Measurements from ENCODE around the gene RGS10.

Gene RGS10

DNA sequence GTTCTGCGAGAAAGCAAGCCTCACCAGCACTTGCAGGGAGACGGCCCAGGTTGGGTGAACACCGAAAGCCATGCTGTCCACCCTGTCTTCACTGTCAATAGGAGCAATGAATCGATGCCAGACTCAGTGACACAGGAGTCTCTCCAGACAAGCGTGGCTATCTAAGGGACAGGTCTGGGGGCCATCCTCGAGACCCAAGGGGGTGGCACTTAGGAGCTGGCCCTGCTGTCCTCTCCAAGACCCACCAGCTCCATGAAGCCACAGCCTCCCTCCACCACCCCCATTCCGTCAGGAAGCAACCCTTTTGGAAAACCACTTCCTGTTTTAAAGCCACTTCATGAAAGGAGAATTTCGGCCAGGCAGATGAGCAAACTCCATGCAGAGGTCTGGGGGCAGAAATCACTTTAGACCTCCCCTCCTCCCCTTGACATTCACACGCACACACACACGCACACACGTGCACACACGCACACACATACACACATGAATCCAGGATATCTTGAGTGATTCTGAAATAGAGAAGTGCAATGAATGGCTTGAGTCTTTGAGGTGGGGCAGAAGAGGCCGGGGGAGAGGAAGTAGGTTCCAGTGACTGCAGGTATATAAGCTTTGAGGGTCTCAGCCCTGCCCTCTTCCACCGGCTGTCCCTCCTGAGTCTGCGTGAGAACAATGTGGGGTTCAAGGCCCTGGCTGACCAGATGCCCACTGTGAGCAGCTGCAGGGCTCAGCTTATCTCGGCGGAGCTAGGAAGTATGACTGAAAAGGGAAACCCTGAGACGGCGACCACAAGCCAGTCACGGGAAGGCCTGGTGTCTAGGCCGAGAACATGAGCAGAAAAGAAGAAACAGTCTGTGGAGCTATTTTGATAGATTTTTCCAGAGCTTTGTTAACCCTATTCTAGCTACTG lies 25.0 kb downstream of the RGS10 start:
- peak; percentile 39 to 42 for DNase-seq

DNA sequence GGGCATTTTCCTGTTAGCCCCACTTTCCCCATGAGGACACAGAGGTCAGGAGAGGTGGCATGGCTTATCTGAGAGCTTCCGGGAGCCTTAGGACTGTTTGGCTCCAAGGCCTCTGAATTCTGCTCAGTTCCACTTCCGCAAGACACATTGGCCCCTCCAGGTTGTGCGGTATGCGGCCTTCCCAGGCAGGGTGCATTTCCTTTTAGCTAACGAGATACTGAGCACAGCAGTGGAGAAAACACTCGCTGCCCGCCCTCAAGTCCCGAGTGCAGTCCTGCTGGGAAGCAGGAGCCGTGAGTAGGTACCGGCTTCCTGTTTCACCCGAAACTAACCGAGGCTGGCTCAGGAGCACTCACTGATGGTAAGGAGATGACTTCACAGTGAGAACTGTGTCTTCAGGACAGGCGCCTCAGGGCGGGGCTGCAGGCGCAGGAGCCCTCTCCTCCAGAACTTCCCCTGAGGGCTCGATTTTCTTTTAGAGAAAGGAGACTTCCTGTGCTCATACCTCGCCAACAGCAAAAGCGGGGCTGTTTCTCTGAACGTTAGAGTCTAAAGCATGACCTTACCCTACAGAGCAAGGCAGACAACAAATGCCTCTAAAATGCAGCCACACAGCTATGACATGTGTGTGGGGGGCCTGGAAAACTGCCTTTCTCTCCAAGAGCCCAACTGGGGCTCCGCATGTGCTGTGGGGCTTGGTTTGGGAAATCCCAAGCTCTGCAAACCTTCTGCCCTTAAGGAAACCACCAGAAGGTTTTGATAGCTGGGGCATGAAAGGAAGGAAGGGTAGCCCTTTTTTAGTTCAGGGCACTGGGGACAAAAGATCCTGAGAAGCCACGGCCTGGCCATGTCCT lies 25.9 kb downstream of the RGS10 start:
- peak; percentile 46 to 63 for DNase-seq

- no peak for DNase-seq
Measured at GRCh38 chr10:119515511-119516045, 26.9 kb downstream of the RGS10 start.

DNA sequence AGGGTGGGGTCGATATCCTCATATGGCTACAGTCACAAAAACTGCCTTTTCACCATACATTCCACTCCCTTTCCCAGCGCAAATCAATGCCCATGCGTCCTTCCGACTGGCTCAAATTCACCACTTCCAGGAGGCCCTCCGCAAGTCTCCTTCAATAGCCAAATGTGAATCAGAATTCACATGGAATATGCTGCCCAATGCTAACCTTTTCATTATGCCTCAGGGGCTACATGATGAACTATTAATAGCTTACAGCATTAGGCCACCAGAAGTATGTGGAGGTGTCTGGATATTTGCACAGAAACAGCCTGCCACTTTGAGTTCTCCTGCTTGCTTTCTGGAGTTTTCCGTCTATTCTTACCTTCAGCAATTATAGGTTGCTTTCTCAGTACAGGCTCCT lies 27.7 kb downstream of the RGS10 start:
- DNase-seq: no peak

GRCh38 chr10:119511828-119512515 lies 30.5 kb downstream of the RGS10 start:
- DNase-seq: no peak

DNA sequence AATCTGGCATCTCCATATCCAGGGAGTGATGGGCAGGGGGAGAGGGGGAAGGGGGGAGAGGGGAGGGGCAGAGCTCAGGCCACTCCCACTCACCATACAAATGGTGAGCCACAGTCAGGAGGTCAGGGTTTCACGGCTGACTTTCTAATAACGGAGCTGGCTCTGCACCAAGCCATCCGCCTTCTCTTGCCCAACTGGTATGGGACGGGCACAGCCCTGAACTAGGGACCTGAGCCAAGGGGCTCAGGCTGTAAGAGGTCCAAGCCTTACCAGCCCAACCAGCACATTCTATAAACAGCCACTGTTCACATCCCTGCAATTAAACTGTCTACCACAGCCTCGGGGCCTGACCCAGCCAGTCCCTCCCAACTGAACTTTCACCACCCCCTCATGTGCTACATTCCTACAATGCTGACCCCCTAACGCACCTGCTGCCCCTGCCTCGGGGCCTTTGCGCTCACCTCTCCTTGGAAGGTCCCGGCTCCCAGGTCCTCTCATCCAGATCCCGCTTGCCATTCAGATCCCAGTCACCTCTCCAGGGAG lies 32.5 kb downstream of the RGS10 start:
- no peak for DNase-seq

DNA sequence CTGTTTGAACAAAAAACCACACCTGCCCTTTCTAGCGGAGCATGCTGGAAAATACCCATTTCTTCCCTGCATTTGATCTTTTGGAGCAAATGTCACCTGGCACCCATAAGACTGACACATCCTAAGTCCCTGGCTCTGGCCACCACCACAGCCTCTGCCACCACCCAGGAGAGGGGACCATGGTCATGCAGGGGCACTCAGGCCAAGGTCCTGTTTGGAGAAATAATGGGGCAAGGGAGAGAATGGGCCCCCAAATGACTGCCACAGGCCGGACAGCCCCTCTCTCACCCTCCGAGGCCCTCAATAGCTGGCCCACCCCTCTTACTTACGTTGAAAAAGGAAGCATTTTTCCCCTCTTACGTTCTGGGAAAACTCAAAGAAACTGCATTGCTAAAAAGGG lies 35.4 kb downstream of the RGS10 start:
- DNase-seq: no peak

DNA sequence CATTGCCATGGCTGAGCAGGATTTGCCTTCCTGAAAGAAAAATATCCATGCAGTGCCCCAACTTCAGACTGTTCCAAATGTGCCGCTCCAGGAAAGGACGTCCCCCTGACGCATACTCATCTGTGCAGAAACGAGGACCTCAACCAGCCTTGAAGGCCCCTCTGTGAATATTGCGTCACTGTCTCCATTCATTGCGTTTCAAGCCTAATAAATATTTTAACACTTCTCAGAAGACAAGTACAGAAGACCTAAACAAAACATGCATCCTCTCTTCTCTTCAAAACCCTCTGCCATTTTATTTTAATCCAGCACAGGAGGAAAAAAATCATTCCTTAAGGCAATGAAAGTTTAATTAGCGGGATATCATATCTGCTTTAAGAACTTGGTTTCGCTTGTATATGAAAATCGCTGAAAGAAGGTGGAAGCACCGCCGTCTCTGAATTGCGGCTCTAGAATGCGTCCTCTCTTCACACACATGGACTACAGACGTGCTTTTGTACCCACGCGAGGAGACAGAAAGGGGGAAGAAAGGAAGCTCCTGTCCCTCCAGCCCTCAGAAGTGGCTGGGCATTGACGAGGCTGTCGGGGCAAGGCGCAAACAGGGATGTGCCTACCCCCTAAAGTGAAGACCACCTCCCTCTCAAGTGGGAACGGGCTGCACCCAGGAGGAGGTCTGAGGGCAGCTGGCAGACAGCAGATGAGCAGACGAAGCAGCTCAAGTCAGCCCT lies 36.8 kb downstream of the RGS10 start:
- DNase-seq: no peak

GRCh38 chr10:119505131-119505551 lies 37.4 kb downstream of the RGS10 start:
- DNase-seq: no peak

DNA sequence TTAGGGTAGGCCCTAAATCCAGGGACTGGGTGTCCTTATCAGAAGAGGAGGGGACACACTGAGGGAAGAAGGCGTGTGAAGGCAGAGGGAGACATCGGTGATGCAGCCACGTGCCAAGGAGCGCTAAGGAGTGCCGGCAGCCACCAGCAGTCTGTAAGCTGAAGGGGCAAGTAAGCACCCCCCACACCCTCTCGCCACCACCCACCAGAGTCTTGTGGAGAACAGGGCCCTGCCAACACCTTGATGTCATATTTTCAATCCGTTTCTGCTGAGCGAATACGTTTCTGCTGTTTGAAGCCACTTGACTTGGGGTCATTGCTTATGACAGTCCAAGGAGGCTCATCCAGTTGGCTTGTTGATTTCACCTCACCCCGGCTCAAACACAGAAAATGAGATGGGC lies 37.9 kb downstream of the RGS10 start:
- DNase-seq: no peak

DNA sequence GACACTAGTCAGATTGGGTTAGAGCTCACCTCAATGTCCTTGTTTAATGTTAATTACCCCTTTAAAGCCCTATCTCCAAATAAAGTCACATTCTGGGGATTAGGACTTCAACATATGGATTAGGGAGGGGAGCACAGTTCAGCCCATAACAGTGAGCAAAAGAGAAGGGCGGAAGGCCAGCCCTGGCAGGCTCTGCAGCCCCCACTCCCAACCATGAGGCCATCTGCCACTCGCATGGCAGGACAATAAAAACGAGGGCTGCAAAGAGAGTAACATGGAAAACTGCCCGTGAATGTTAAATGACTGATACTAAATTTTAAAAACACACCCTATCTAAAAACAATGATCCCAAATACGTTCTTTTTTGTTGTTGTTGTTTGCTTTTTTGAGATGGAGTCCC lies 38.7 kb downstream of the RGS10 start:
- no peak for DNase-seq

- DNase-seq: no peak
Measured at GRCh38 chr10:119502618-119503155, 39.8 kb downstream of the RGS10 start.

DNA sequence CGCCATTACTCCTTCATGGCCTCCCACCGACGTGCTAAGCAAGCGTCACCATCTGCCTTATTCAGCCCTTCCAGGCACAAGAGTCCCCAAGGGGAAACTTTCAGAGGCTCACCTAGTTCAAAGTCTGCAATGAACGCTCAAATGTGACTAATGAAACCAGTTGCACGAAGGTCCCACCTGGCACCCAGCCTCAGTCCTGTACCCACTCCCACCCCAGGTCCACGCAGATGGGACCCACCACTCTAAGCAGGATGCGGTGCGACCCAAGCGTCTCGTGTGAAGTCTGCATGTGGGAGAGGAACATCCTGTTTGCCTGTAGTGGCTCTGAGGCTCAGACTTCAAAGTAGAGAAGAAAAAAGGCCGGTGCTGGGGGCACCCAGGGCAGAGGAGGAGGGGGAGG lies 40.3 kb downstream of the RGS10 start:
- DNase-seq: peak; percentile 70 to 75

GRCh38 chr10:119501690-119502089 lies 40.8 kb downstream of the RGS10 start:
- peak in 1 of 2 donors; percentile 33 for DNase-seq

DNA sequence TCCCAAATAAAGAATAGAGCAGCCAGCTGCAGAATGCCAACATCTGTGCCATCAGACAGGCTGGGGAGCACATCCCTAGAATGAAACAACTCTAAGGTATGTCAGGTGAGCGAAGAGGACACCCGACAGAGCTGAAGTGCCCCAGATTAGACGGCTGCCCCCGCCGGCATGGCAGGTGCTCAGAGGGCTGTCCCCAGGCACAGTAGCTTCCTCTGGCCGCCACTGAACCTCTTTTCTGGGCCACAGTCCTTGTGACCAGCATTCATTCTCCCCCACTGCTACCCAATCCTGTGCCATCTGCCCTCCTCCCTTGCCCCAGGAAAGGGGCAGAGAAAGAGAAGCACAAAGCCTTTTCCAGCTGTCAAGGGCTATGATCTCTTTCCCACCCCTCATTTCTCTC lies 41.7 kb downstream of the RGS10 start:
- no peak for DNase-seq

DNA sequence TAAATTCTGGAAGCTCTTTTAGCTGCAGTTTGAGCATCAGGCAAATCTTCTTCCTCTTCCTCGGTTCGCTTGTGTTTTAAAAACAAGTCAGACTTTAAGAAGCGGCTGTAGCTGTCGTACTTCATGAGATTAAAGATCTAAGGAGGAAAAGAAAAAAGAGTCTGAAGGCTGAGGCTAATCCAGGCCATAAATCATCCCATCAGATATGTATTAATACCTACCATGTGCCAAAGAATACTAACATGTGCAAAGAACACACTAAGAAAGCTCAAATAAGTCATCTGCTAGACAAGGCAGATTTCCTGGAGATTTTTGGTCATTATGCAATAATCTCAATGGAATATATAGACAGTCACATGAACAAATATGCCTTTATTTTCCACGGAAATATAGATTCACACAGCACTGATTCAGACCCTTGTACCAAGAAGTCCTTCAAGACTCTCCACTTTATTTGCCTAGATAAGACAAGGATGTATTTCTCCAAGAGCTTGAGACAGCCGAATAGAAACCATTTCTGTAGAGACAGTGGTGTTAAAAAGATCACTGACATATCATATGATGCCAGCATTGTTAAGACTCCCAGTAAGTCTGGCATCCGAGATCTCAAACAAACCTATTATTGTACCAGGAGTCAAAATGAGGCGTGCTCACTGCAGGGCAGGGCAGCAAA lies 42.3 kb downstream of the RGS10 start:
- DNase-seq: no peak

DNA sequence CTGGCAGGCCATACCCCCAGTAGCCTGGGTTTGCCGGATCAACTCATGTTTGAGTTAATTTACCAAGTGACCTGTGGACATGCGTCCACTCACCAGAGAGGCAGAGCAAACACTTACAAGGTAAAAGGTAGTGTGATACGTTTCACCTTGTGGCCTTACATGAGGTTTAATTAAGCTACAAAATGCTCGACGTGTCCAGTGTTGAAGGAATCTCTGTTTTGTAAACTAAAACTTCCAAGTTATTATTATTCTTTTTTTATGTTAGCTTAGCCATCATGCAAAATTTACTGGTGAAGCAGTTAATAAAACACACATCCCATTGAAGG lies 42.9 kb downstream of the RGS10 start:
- no peak for DNase-seq

DNA sequence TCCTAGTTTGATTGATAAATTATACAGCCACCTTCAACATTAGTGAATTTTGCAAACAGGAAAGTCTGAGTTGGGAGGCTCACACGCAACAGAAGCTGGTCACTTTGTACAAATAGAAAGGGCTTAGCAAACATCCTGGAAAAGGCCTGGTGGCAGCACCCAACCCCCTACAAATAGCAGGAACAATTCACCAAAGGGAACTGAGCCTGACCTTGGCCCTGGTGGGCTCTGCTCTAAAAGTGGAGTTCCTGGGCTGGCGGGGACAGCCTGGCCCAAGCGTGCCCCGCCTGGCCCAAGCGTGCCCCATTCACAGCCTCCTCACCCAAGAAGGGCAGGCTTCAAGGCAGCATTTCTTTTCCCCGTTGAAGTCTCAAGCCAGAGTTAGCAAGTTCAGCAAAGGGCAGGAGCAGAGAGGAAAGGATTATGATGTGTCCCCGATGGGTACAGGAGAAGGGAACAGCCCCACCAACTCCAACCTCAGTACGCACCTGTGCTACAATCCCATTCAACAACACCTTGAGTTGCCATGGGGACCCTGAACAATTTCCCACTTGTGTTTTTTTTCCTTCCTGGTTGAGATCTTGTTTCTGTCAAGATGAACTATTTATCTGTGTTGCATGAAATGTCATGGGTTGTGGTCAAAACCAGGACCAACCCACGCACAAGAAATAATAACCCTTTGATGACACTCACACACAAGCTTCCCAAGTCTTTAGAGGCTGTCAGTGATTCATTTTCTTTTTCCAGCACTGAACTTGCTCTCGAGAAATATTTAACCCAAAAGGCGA lies 43.4 kb downstream of the RGS10 start:
- DNase-seq: no peak

DNA sequence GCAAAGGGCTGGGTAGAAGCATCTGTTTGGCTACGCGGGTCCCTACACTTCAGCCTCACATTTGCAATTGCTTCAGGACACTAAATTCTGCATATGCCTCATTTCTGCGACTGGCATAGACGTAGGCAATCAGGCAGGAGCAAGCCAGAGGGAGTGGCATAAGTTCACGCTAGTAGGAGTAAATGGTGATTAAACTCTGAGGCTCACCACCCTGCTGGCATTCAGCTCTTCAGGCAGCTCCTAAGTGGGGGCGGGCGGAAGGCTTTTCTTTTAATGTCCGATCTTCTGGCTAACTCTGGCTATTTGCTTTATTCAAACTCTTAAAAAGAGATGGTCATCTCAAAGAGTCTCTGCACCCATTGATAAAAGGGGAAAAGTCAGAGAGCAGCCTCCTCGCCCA lies 45.3 kb downstream of the RGS10 start:
- DNase-seq: no peak

GRCh38 chr10:119496273-119496672 lies 46.2 kb downstream of the RGS10 start:
- DNase-seq: no peak
